MM.1S (cell line): ENCODE measurements around the gene OSBPL8.

Experiments
- EZH2 ChIP-seq: fragments of 300-600 bp; sonication (generic); optimal IDR thresholded peaks from 2 replicates; pipeline ENCODE3; 2017; ENCODE audit warnings: low read depth, mild to moderate bottlenecking, antibody characterized with exemption, low read length, mixed read lengths
- EZH2phosphoT487 ChIP-seq: fragments of 300-600 bp; sonication (generic); IDR thresholded peaks from 2 replicates; pipeline ENCODE4 v1.6.1; 2018; ENCODE audit warnings: antibody characterized with exemption, low read length
- TF ChIP-seq, protein P1 (sequence below): fragments of 300-600 bp; sonication (generic); IDR thresholded peaks from 2 replicates; pipeline ENCODE4 v1.5.1; 2016; ENCODE audit warnings: antibody characterized with exemption, low read length, mixed read lengths

DNA sequence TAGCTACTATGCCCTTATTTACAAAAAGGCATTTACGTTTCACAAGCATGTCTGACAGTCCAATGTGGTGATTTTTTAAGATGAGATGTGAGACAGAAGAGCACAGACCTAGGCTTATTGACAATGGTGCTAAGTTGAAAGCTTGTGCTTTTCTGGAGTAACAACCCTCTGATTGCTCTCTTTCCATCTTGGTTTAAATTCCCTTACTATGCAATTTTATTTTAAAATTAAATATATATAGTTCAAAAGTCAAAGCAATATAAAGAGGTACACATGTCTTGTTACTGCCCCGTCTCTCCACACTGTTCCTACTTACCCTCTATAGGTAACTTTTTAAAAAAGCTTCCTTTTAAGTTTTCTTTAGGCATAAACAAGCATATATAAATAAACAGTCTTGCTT is 172.0 kb downstream of the OSBPL8 start:
- TF ChIP-seq, protein P1, sequence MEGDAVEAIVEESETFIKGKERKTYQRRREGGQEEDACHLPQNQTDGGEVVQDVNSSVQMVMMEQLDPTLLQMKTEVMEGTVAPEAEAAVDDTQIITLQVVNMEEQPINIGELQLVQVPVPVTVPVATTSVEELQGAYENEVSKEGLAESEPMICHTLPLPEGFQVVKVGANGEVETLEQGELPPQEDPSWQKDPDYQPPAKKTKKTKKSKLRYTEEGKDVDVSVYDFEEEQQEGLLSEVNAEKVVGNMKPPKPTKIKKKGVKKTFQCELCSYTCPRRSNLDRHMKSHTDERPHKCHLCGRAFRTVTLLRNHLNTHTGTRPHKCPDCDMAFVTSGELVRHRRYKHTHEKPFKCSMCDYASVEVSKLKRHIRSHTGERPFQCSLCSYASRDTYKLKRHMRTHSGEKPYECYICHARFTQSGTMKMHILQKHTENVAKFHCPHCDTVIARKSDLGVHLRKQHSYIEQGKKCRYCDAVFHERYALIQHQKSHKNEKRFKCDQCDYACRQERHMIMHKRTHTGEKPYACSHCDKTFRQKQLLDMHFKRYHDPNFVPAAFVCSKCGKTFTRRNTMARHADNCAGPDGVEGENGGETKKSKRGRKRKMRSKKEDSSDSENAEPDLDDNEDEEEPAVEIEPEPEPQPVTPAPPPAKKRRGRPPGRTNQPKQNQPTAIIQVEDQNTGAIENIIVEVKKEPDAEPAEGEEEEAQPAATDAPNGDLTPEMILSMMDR = no peak
- TF ChIP-seq EZH2phosphoT487 = no peak
- TF ChIP-seq EZH2 = no peak
